ENCODE results near the gene NSMCE4A. TPM values are rescaled to one million over a fixed set of nuclear protein-coding genes. Genes with fewer than 3 reads are reported as not detected.

Gene NSMCE4A
- total and polyA plus RNA-seq, 2 of the 4 experiments (the other 2 are of a cell fraction) = 13.4 to 33.2 TPM

DNA sequence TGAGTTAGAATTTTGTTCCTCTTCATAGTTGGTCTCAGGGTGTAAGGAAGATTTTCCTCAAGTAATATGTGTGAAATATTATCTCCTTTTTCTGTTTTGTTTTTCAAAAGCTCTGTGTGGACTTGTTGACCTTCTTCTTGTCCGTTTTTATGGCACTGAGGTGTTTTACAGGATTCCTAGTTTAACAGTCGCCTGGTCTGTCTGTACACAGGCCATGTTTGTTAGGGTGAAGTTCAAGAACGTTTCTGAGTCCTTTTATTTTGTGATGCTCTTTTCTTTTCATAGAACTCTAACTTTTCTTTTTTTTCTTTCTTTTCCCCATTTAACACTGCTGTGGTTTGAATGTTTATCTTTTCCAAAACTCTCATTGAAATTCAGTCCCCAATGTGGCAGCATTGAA lies 32.4 kb upstream of the NSMCE4A start:
- H2AFZ ChIP-seq (replicated peaks; ENCODE audit: low read length, poor library complexity) = no peak overlapping the region
- BruUV-seq (replicated peaks) = no TSS peak
- in situ Hi-C loops (cut with MboI; ENCODE audit: low sequenced_read_pairs) = no loop called here
- H2AK9ac ChIP-seq (replicated peaks; ENCODE audit: low read depth, low read length, poor library complexity) = no peak overlapping the region
- no peak overlapping the region for H4K8ac ChIP-seq (ENCODE audit: low read depth in 2 of 2, low read length in 2 of 2)
- no peak overlapping the region for H4K5ac ChIP-seq (ENCODE audit: low read depth, low read length)
- no peak overlapping the region for H2BK15ac ChIP-seq (ENCODE audit: low read depth, low read length)
- H4K91ac ChIP-seq (ENCODE audit: insufficient read depth, low read depth, low read length) = no peak overlapping the region
- H3K4me2 ChIP-seq (ENCODE audit: low read depth, low read length) = no peak overlapping the region
- H3K56ac ChIP-seq (ENCODE audit: extremely low read depth, insufficient read depth, low read length) = no peak overlapping the region
- H3K23ac ChIP-seq (ENCODE audit: low read depth, low read length) = no peak overlapping the region
- no peaks in the 10 kb centered on the region for H3K79me1 ChIP-seq (ENCODE audit: low read depth in 1 of 2, low read length in 2 of 2)
- intact Hi-C loops (cut with micrococcal nuclease) = no loop called here
- no peak overlapping the region for H3K18ac ChIP-seq (ENCODE audit: low read depth, low read length)
- no peak overlapping the region for H2BK120ac ChIP-seq (ENCODE audit: low read depth, low read length)
- H3K27ac ChIP-seq (ENCODE audit: insufficient read depth, low read length) = no peak overlapping the region
- H2BK20ac ChIP-seq (ENCODE audit: low read depth, low read length) = no peak overlapping the region
- no peaks in the 10 kb centered on the region for H3K9me1 ChIP-seq (ENCODE audit: insufficient read depth, low read length)
- ChIA-PET POLR2A (ENCODE audit: unreplicated experiment) (no interaction called here), CTCF (no interaction called here)
- no peak overlapping the region for H2AK5ac ChIP-seq (ENCODE audit: low read depth, low read length)
- dilution Hi-C loops (cut with HindIII; ENCODE audit: low sequenced_read_pairs, unreplicated experiment) = no loop called here
- TF ChIP-seq SMC3 (IDR thresholded peaks at IDR 0.05; ENCODE audit: low read depth, low read length) = no peak
- no peak for TF ChIP-seq RCOR1 (IDR thresholded peaks at IDR 0.05; ENCODE audit: insufficient replicate concordance, low read length)
- no peak for TF ChIP-seq RFX5 (IDR thresholded peaks at IDR 0.05; ENCODE audit: low read depth, low read length)
- TF ChIP-seq BHLHE40 (IDR thresholded peaks at IDR 0.05; ENCODE audit: low read depth, low read length) = no peak
- no peak for TF ChIP-seq MAFK (IDR thresholded peaks at IDR 0.05; ENCODE audit: low read depth, low read length)
- TF ChIP-seq CEBPB (IDR thresholded peaks at IDR 0.05; ENCODE audit: low read depth, low read length) = no peak
- TF ChIP-seq FOS (IDR thresholded peaks at IDR 0.05; ENCODE audit: low read depth, low read length) = no peak
- TF ChIP-seq ELK1 (IDR thresholded peaks at IDR 0.05; ENCODE audit: borderline replicate concordance, low read depth, low read length) = no peak
- TF ChIP-seq, protein P1, sequence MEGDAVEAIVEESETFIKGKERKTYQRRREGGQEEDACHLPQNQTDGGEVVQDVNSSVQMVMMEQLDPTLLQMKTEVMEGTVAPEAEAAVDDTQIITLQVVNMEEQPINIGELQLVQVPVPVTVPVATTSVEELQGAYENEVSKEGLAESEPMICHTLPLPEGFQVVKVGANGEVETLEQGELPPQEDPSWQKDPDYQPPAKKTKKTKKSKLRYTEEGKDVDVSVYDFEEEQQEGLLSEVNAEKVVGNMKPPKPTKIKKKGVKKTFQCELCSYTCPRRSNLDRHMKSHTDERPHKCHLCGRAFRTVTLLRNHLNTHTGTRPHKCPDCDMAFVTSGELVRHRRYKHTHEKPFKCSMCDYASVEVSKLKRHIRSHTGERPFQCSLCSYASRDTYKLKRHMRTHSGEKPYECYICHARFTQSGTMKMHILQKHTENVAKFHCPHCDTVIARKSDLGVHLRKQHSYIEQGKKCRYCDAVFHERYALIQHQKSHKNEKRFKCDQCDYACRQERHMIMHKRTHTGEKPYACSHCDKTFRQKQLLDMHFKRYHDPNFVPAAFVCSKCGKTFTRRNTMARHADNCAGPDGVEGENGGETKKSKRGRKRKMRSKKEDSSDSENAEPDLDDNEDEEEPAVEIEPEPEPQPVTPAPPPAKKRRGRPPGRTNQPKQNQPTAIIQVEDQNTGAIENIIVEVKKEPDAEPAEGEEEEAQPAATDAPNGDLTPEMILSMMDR (conservative IDR thresholded peaks at IDR 0.05; ENCODE audit: low read depth, low read length) = no peak
- TF ChIP-seq POLR2A (IDR thresholded peaks at IDR 0.05; ENCODE audit: low read depth, low read length) = no peak
- no peak for TF ChIP-seq MAZ (IDR thresholded peaks at IDR 0.05; ENCODE audit: borderline replicate concordance, low read depth, low read length)
- TF ChIP-seq MXI1 (IDR thresholded peaks at IDR 0.05; ENCODE audit: borderline replicate concordance, low read depth, low read length) = no peak
- TF ChIP-seq RAD21 (IDR thresholded peaks at IDR 0.05; ENCODE audit: low read length) = no peak
- no peak for TF ChIP-seq USF2 (IDR thresholded peaks at IDR 0.05; ENCODE audit: low read depth, low read length)
- TF ChIP-seq NFE2L2 (IDR thresholded peaks at IDR 0.05; ENCODE audit: low read depth, low read length) = no peak
- no peak for TF ChIP-seq CHD1 (IDR thresholded peaks at IDR 0.05; ENCODE audit: low read depth, low read length)
- ATAC-seq (ENCODE audit: low read depth) (no peak), DNase-seq (no peak)
- no peak overlapping the region for H3K14ac ChIP-seq (replicated peaks; ENCODE audit: low read depth, low read length)
- no peaks in the 10 kb centered on the region for H4K20me1 ChIP-seq (ENCODE audit: insufficient read depth, low read length)
- no peaks in the 10 kb centered on the region for H3K4me1 ChIP-seq (ENCODE audit: control insufficient read depth, insufficient read depth, low read length)
- no peak overlapping the region for H3K9ac ChIP-seq (ENCODE audit: low read depth, low read length)
- H3K27me3 ChIP-seq (ENCODE audit: control insufficient read depth, insufficient read depth, low read length) = peaks cover 3% of the 10 kb centered on the region; the same call in 1 of the 2 replicates
- no peak overlapping the region for H3K4me3 ChIP-seq (ENCODE audit: insufficient read depth, low read depth, low read length)
- H2BK5ac ChIP-seq (ENCODE audit: low read depth, low read length, poor library complexity, severe bottlenecking) = no peak overlapping the region
- H3K9me3 ChIP-seq (ENCODE audit: control insufficient read depth, insufficient read depth, low read length) = no peaks in the 10 kb centered on the region
- WGBS, 2 experiments (ENCODE audit: extremely low coverage in 2 of 2, insufficient read length in 1 of 2) = no CpG with 5 or more reads among the region's 3 CpGs
- no peaks in the 10 kb centered on the region for H3K36me3 ChIP-seq (ENCODE audit: control insufficient read depth, insufficient read depth, low read length)
- no peak overlapping the region for H3K4ac ChIP-seq (ENCODE audit: low read depth, low read length)

Measured in IMR-90 (cell line).